Prostate gland (tissue), 2 donors: Measurements from ENCODE around the gene RBM8A.

Source experiments
- CTCF ChIP-seq, 4 experiments: fragments of 200-600 bp in 2 of 4; fragments of 450-650 bp in 2 of 4; sonication (generic) in 2 of 4; IDR thresholded peaks; 1 replicate in 3 of 4; 2 replicates in 1 of 4; pipeline ENCODE4 v1.5.1; 2016 to 2019; ENCODE audit warnings: antibody characterized with exemption in 4 of 4, mild to moderate bottlenecking in 2 of 4, moderate library complexity in 2 of 4
- POLR2A ChIP-seq: fragments of 450-650 bp; IDR thresholded peaks from one replicate; pipeline ENCODE4 v1.6.1; 2016; ENCODE audit warnings: antibody characterized with exemption, mild to moderate bottlenecking
- POLR2AphosphoS5 ChIP-seq: sonication (generic); formaldehyde crosslinking; IDR thresholded peaks from one replicate; pipeline ENCODE4 v1.6.1; 2017; ENCODE audit warnings: antibody characterized with exemption

- TF ChIP-seq CTCF (IDR thresholded peaks at IDR 0.05) = no peak
- TF ChIP-seq POLR2AphosphoS5 = no peak
- TF ChIP-seq POLR2A = no peak
Measured at GRCh38 chr1:145893306-145894055, 33.8 kb downstream of the RBM8A start.
